Gastrocnemius medialis (tissue), 4 donors: ENCODE data around the gene DOCK4. TPM values are rescaled to one million over a fixed set of nuclear protein-coding genes. Genes with fewer than 3 reads are reported as not detected.

ENCODE experiments used
- ATAC-seq, 2 donors: fragments of 150-250 bp; one replicate each; pipeline ENCODE4 v1.9.1; 2016
- DNase-seq, 2 donors: peaks; one replicate each; pipeline ENCODE4 v3.0.0-alpha.2; 2019
- H3K27ac ChIP-seq, 4 donors: fragments of 200-600 bp; sonication (generic); 1 replicate in 1 of 4; 2 replicates in 3 of 4; pipeline ENCODE4 v1.5.1; 2016 to 2018; ENCODE audit warnings: mild to moderate bottlenecking in 2 of 4, moderate library complexity in 1 of 4
- H3K27me3 ChIP-seq, 3 donors: fragments of 200-600 bp; sonication (generic) in 2 of 3; 1 replicate in 1 of 3; 2 replicates in 2 of 3; pipeline versions ENCODE4 v1.5.1 to v1.6.0; 2016 to 2019; ENCODE audit warnings: mild to moderate bottlenecking in 1 of 3, moderate library complexity in 1 of 3
- H3K36me3 ChIP-seq, 2 donors: fragments of 200-600 bp; sonication (generic) in 1 of 2; one replicate each; pipeline ENCODE4 v1.5.1; 2017 to 2018
- H3K4me1 ChIP-seq, 2 donors: fragments of 200-600 bp; sonication (generic) in 1 of 2; one replicate each; pipeline ENCODE4 v1.5.1; 2016 to 2017; ENCODE audit warnings: mild to moderate bottlenecking in 2 of 2
- H3K4me3 ChIP-seq, 4 donors: fragments of 200-600 bp; sonication (generic) in 3 of 4; 1 replicate in 1 of 4; 2 replicates in 3 of 4; pipeline ENCODE4 v1.5.1; 2016 to 2019; ENCODE audit warnings: mild to moderate bottlenecking in 2 of 4
- H3K9me3 ChIP-seq, 3 donors: fragments of 200-600 bp; sonication (generic) in 2 of 3; 1 replicate in 1 of 3; 2 replicates in 2 of 3; pipeline ENCODE4 v1.5.1; 2016 to 2019
- CTCF ChIP-seq, 5 experiments: fragments of 450-650 bp in 3 of 5; fragments of 200-600 bp in 2 of 5; sonication (generic) in 2 of 5; IDR thresholded peaks in 4 of 5; conservative IDR thresholded peaks in 1 of 5; 1 replicate in 4 of 5; 2 replicates in 1 of 5; pipeline ENCODE4 v1.5.1; 2016 to 2019; ENCODE audit warnings: antibody characterized with exemption in 5 of 5, mild to moderate bottlenecking in 3 of 5, moderate library complexity in 3 of 5
- POLR2A ChIP-seq, 2 donors: fragments of 450-650 bp; IDR thresholded peaks; one replicate each; pipeline ENCODE4 v1.6.1; 2017; ENCODE audit warnings: antibody characterized with exemption in 2 of 2, mild to moderate bottlenecking in 2 of 2, moderate library complexity in 2 of 2
- in situ Hi-C, 4 donors: fragments of 200-750 bp; cut with MboI; loops; one replicate each; pipeline versions ENCODE4 v1.15.0 to v1.8.0; 2017; ENCODE audit warnings: low sequenced_read_pairs in 4 of 4
- intact Hi-C: fragments of 100-400 bp; cut with DNase I; formaldehyde crosslinking; loops from one replicate; pipeline ENCODE4 v1.15.1; 2023; ENCODE audit warnings: low total_unique reads
- total RNA-seq, 4 donors: library from RNA; depleted of rRNA; stranded (reverse); fragments of >200 nt; gene quantifications; one replicate each; pipeline versions ENCODE4 v1.1.0 to v1.2.3, GENCODE V29; 2016

Gene DOCK4
- total RNA-seq, 4 donors from 2014 or later = 8.7 to 12.0 (median 10.2) TPM

DNA sequence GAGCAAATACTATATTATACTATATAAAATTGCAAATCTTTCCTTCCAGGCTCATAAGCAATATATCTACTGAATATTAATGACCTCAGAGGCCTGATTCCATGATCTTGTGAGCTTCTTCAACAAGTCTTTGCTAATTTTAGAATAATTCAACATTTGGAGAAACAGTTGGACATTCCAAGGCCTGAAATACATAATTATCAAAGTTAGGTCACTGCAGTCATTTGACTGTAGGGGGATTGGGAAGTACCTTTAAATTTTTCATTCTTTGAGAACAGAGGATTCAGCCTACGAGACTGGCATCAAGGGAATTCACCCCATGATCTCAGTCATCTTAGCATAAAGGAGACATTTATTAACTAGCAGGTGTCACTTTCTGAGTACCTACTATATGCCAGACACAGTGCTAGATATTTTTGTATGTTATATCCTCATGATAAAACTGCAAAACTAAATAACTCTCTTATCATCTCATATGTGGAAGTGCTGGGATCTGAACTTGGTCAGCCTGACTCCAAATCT is 85.4 kb downstream of the DOCK4 start:
- H3K4me3 ChIP-seq = no peak overlapping the region
- DNase-seq (no peak), ATAC-seq (no peak)
- in situ Hi-C loops (no loop called here), intact Hi-C loops (no loop called here)
- no peaks in the 10 kb centered on the region for H3K36me3 ChIP-seq
- H3K4me1 ChIP-seq = peaks cover 0 to 17% of the 10 kb centered on the region in 2 donors
- H3K27me3 ChIP-seq = no peaks in the 10 kb centered on the region
- no peak for TF ChIP-seq CTCF (IDR thresholded peaks at IDR 0.05 in 4 of 5, conservative IDR thresholded peaks at IDR 0.05 in 1 of 5)
- no peak for TF ChIP-seq POLR2A (IDR thresholded peaks at IDR 0.05)
- no peak overlapping the region for H3K27ac ChIP-seq
- no peaks in the 10 kb centered on the region for H3K9me3 ChIP-seq

GRCh38 chr7:112118581-112119566 is 87.3 kb downstream of the DOCK4 start:
- Histone ChIP-seq H3K27ac (no peak overlapping the region), H3K4me3 (no peak overlapping the region), H3K4me1 (peaks cover 0 to 12% of the 10 kb centered on the region in 2 donors), H3K9me3 (no peaks in the 10 kb centered on the region), H3K27me3 (no peaks in the 10 kb centered on the region), H3K36me3 (no peaks in the 10 kb centered on the region)
- in situ Hi-C loops = no loop called here
- TF ChIP-seq POLR2A (IDR thresholded peaks at IDR 0.05) (no peak), CTCF (IDR thresholded peaks at IDR 0.05 in 4 of 5, conservative IDR thresholded peaks at IDR 0.05 in 1 of 5) (no peak)
- intact Hi-C loops = no loop called here
- DNase-seq = no peak
- no peak for ATAC-seq

DNA sequence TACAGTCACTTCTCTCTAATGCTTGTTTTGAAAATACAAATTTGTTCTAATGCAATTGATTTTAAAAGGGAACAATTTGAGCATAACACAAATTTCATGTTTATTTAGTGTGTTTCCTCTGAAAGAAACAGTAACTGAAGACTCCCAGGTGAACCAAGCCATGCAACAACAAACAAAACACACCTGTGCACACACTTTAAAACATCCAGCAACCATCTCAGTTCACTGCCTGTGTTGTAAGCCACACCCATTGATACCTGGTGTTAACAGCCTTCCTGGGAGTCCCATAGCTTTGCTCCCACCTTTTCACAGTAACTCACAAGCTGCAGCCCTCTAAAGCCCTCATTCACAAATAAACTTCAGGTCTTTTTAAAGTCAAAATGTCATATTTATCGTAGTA is 89.3 kb downstream of the DOCK4 start:
- in situ Hi-C loops = no loop called here

GRCh38 chr7:112116358-112116757 is 89.8 kb downstream of the DOCK4 start:
- peaks cover 12 to 24% of the 10 kb centered on the region in 2 donors for H3K4me1 ChIP-seq
- TF ChIP-seq POLR2A (IDR thresholded peaks at IDR 0.05) (no peak), CTCF (IDR thresholded peaks at IDR 0.05 in 4 of 5, conservative IDR thresholded peaks at IDR 0.05 in 1 of 5) (no peak)
- no peak overlapping the region for H3K27ac ChIP-seq
- DNase-seq (no peak), ATAC-seq (no peak)
- no peaks in the 10 kb centered on the region for H3K9me3 ChIP-seq
- H3K4me3 ChIP-seq = no peak overlapping the region
- intact Hi-C loops (no loop called here), in situ Hi-C loops (no loop called here)
- H3K36me3 ChIP-seq = no peaks in the 10 kb centered on the region
- no peaks in the 10 kb centered on the region for H3K27me3 ChIP-seq

More for the DNA sequence above, 89.3 kb downstream of the DOCK4 start:
- Histone ChIP-seq H3K4me3 (no peak overlapping the region), H3K4me1 (peaks cover 12 to 24% of the 10 kb centered on the region in 2 donors), H3K9me3 (no peaks in the 10 kb centered on the region), H3K27me3 (no peaks in the 10 kb centered on the region), H3K27ac (no peak overlapping the region), H3K36me3 (no peaks in the 10 kb centered on the region)
- DNase-seq (no peak), ATAC-seq (no peak)
- intact Hi-C loops = no loop called here
- TF ChIP-seq CTCF (IDR thresholded peaks at IDR 0.05 in 4 of 5, conservative IDR thresholded peaks at IDR 0.05 in 1 of 5) = no peak
- no peak for TF ChIP-seq POLR2A (IDR thresholded peaks at IDR 0.05)
